D341Med (cell line): ENCODE data around the gene UQCRHL.

Experiments
- DNase-seq: peaks from one replicate; pipeline ENCODE4 v3.0.0; 2012; ENCODE audit warnings: low spot score

The UQCRHL gene

DNA sequence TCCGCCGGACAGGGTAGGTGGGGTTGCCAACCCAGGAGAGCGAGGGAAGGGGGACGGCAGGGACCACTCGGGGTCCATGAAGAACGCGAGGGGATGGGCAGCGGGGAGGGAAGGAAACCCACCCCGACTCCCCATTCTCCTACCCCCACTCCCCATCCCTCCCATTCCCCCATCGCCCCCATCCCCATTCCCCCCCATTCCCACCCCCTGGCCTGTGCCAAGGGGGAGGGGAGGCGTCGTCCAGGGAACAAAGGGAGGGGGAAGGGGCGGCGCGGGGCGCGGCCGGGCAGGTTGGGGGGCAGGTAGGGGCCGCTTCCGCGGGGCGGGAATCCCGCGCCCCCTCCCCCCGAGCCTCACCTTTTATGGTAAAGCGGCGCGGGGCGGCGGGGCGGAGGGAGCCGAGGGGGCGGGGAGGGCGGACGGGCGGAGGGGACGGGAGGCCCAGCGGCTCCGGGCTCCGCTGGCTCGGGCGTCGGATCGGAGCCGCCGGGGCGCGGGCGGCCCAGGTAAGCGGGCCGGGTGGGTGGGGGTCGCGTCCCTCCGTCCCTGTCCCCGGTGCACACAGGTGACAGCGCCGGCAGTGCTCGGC is 49.0 kb downstream of the UQCRHL start, which contains the start of gene FBLIM1:
FBLIM1 (plus strand) TSS at position 453 of the 589 bp plus-strand sequence. CDS start 6,189 bp downstream, outside the sequence.
- peak; percentile 72 for DNase-seq

DNA sequence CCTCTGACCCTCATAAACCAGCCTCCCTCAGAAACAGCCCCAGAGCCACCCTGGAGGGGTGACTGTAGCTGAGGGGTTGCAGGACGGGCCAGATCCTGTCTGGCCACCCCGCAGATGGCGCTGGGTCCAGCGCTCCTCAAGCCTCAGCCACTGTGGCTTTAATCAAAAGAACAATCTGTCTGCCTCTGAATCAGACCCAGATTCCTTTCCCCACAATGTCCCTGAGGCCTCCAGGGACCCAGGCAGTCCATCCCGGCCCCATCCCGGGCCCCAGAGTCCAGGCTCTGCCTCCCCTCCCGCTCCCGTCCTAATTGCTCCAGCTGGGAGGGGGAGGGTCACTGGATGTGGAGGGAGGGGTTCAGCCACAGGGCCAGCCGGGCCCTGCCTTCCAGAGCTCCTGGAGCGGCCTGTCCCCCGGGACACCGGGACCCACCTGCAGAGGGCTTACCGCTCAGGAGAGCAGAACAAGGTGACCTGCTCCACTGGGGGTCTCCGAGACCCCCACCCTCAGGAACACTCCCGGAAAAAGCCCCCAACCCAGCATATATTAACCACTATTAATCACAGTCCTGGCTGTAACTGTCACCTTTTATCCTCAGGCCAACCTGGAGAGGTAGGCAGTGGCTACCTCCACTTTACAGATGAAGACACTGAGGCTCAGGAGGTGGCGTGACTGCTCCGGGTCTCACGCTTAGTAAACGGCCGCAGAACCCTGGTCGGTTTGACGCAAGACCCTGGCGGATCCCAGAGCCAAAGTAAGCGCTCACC is 49.7 kb downstream of the UQCRHL start:
- no peak for DNase-seq
